K562 (cell line): ENCODE data around the gene AREL1. TPM values are rescaled to one million over a fixed set of nuclear protein-coding genes. Genes with fewer than 3 reads are reported as not detected.

Experiments used
- ATAC-seq: fragments of 200-7000 bp; cut with Tn5 transposase; 3 replicates; pipeline ENCODE4 v1.9.1; 2020; ENCODE audit warnings: moderate library complexity
- BruUV-seq: library from RNA; stranded (reverse); fragments of 400-500 nt; replicated peaks from 2 replicates; lab custom pipeline; 2021; lab: Mats Ljungman, UMichigan
- CTCF ChIA-PET: fragments of 300-600 bp; formaldehyde crosslinking; extraction: SDS; loops from one replicate; lab custom pipeline; 2021; ENCODE audit warnings: low intra/inter-chr PET ratio; lab: Yijun Ruan, JAX
- POLR2A ChIA-PET: fragments of 300-600, 350-650 bp; sonication (Branson Sonifier 250); formaldehyde crosslinking; extraction: SDS; loops from one replicate; lab custom pipeline; 2021; ENCODE audit warnings: antibody characterized with exemption, inconsistent platforms; lab: Yijun Ruan, JAX
- DNase-seq, 4 experiments: peaks; one replicate each; pipeline versions ENCODE4 v3.0.0 to v3.0.0-alpha.2; 2011 to 2018; ENCODE audit warnings: low spot score in 3 of 4, mixed read lengths in 3 of 4; ENCODE audit errors: extremely low read depth in 1 of 4
- FAIRE-seq: peaks from 2 replicates; lab custom pipeline; 2011; peaks lifted over from hg19 to GRCh38; lab: Jason Lieb, UNC
- H2AFZ ChIP-seq: 2 replicates; pipeline ENCODE4 v1.6.0; 2011; ENCODE audit warnings: low read depth, low read length, control low read depth, inconsistent platforms
- H3K27ac ChIP-seq: fragments of 200-600 bp; 3 replicates; pipeline ENCODE4 v1.8.0; 2011; ENCODE audit warnings: low read depth, mild to moderate bottlenecking, control low read depth, inconsistent platforms, low read length, moderate library complexity, mixed read lengths; ENCODE audit errors: extremely low read depth
- H3K27me3 ChIP-seq, 2 experiments: fragments of 300-600 bp in 1 of 2; 2 replicates in 1 of 2; 3 replicates in 1 of 2; pipeline versions ENCODE4 v1.6.0 to v1.8.0; 2011; ENCODE audit warnings: inconsistent platforms in 2 of 2, low read length in 2 of 2, mild to moderate bottlenecking in 1 of 2, mixed read lengths in 1 of 2, moderate library complexity in 1 of 2; ENCODE audit not compliant: control insufficient read depth in 2 of 2, insufficient read depth in 2 of 2
- H3K36me3 ChIP-seq: fragments of 300-600 bp; 3 replicates; pipeline ENCODE4 v1.8.0; 2011; ENCODE audit warnings: mild to moderate bottlenecking, low read length, inconsistent platforms; ENCODE audit not compliant: control insufficient read depth, insufficient read depth
- H3K4me1 ChIP-seq, 2 experiments: fragments of 200-600 bp in 1 of 2; replicated peaks in 1 of 2; 2 replicates in 1 of 2; 3 replicates in 1 of 2; pipeline versions ENCODE4 v1.5.1 to v1.8.0; 2011; ENCODE audit warnings: inconsistent platforms in 2 of 2, low read length in 2 of 2, mild to moderate bottlenecking in 1 of 2, mixed read lengths in 1 of 2, moderate library complexity in 1 of 2; ENCODE audit not compliant: control insufficient read depth in 2 of 2, insufficient read depth in 2 of 2
- H3K4me2 ChIP-seq: 2 replicates; pipeline ENCODE4 v1.6.1; 2011; ENCODE audit warnings: low read length, control low read depth, inconsistent platforms, mixed read lengths; ENCODE audit not compliant: insufficient read depth
- H3K4me3 ChIP-seq: fragments of 200-600 bp; sonication (generic), shearing (Covaris generic); 2 replicates; pipeline ENCODE4 v1.5.1; 2016; ENCODE audit warnings: control low read depth, inconsistent platforms
- H3K79me2 ChIP-seq: fragments of 200-600 bp; 3 replicates; pipeline ENCODE4 v1.8.0; 2011; ENCODE audit warnings: low read length, inconsistent platforms; ENCODE audit not compliant: control insufficient read depth, insufficient read depth
- H3K9ac ChIP-seq, 2 experiments: 2 replicates each; pipeline versions ENCODE4 v1.6.0 to v1.6.1; 2011; ENCODE audit warnings: low read depth in 2 of 2, low read length in 2 of 2, control low read depth in 1 of 2, inconsistent platforms in 1 of 2, mild to moderate bottlenecking in 1 of 2, mixed read lengths in 1 of 2; ENCODE audit not compliant: insufficient read depth in 1 of 2
- H3K9me1 ChIP-seq: one replicate; pipeline ENCODE4 v1.6.0; 2011; ENCODE audit warnings: inconsistent platforms, mild to moderate bottlenecking, low read length, moderate library complexity; ENCODE audit not compliant: control insufficient read depth, insufficient read depth
- H3K9me3 ChIP-seq: replicated peaks from 2 replicates; pipeline ENCODE4 v1.5.1; 2011; ENCODE audit warnings: low read depth, low read length, inconsistent platforms; ENCODE audit not compliant: control insufficient read depth, insufficient read depth
- H4K20me1 ChIP-seq: replicated peaks from 2 replicates; pipeline ENCODE4 v1.6.1; 2011; ENCODE audit warnings: low read length, inconsistent platforms, mixed read lengths; ENCODE audit not compliant: control insufficient read depth, insufficient read depth
- GABPB2 ChIP-seq: fragments of 250-450 bp; sonication (Bioruptor Pico); conservative IDR thresholded peaks from 2 replicates; pipeline ENCODE4 v1.5.1; 2021; ENCODE audit warnings: mild to moderate bottlenecking
- NFATC3 ChIP-seq: fragments of 450-650 bp; IDR thresholded peaks from 2 replicates; pipeline ENCODE4 v1.6.1; 2017; ENCODE audit warnings: mild to moderate bottlenecking
- NFE2L1 ChIP-seq: fragments of 450-650 bp; IDR thresholded peaks from 2 replicates; pipeline ENCODE4 v1.6.1; 2016; ENCODE audit warnings: missing genetic modification characterization, low read depth, mild to moderate bottlenecking, missing compliant biosample characterization, moderate library complexity, borderline replicate concordance
- NR1H2 ChIP-seq: sonication (generic); formaldehyde crosslinking; IDR thresholded peaks from 2 replicates; pipeline ENCODE4 v1.4.0; 2020; ENCODE audit warnings: mild to moderate bottlenecking, missing genetic modification reagents
- ZNF217 ChIP-seq: sonication (generic); formaldehyde crosslinking; IDR thresholded peaks from 2 replicates; pipeline ENCODE4 v1.8.0; 2022; ENCODE audit warnings: mild to moderate bottlenecking, missing genetic modification reagents
- WGBS: fragments of 100-300 bp; shearing (Covaris generic); methylation state at CpG from one replicate; pipeline ENCODE4 v1.1.6; 2016; ENCODE audit warnings: low coverage, mixed read lengths; ENCODE audit not compliant: insufficient coverage; ENCODE audit errors: missing lambda C conversion rate; 5-methylcytosine and 5-hydroxymethylcytosine counted together
- in situ Hi-C: fragments of 300-500 bp; cut with MboI; formaldehyde crosslinking; loops from 4 replicates; pipeline ENCODE4 v1.15.0; 2018; ENCODE audit warnings: inconsistent platforms, mixed read lengths
- intact Hi-C: fragments of 100-400 bp; cut with micrococcal nuclease; formaldehyde crosslinking; loops from 2 replicates; pipeline ENCODE4 v1.14.2; 2022
- polyA plus RNA-seq, 8 experiments: library from polyadenylated mRNA; depleted of rRNA in 4 of 8; stranded (reverse) in 5 of 8; unstranded in 3 of 8; fragments of >200 nt; fragmentation: Nextera tagmentation in 2 of 8; fragmentation: Illumina TruSeq in 1 of 8; extraction: Ambion mirVana in 2 of 8; extraction: Trizol in 1 of 8; gene quantifications; 2 replicates each; pipeline versions ENCODE4 v1.2.1 to v1.2.3, GENCODE V29; 2011 to 2014; ENCODE audit warnings: inconsistent platforms in 1 of 8, missing spikeins in 1 of 8
- total RNA-seq, 7 experiments: library from RNA; depleted of rRNA in 6 of 7; stranded (reverse); fragments of >200 nt in 6 of 7; fragmentation: Illumina TruSeq in 2 of 7; extraction: Trizol in 2 of 7; gene quantifications; 2 replicates each; pipeline versions ENCODE4 v1.2.1 to v1.2.3, GENCODE V29; 2011 to 2021; ENCODE audit warnings: low replicate concordance in 1 of 7
- TF ChIP-seq, protein P1 (sequence below): sonication (generic); formaldehyde crosslinking; IDR thresholded peaks from 2 replicates; pipeline ENCODE4 v1.4.0; 2020; ENCODE audit warnings: mild to moderate bottlenecking, missing genetic modification reagents
- TF ChIP-seq, protein P2 (sequence below): fragments of 450-650 bp; IDR thresholded peaks from 2 replicates; pipeline ENCODE4 v1.6.1; 2017; ENCODE audit warnings: antibody characterized with exemption
- TF ChIP-seq, protein P3 (sequence below): conservative IDR thresholded peaks from 2 replicates; pipeline ENCODE4 v1.6.1; 2011; ENCODE audit warnings: low read depth, mild to moderate bottlenecking, low read length; ENCODE audit not compliant: control insufficient read depth
- TF ChIP-seq, protein P4 (sequence below), 2 experiments: fragments of 250-450 bp in 1 of 2; fragments of 450-650 bp in 1 of 2; sonication (Bioruptor Pico) in 1 of 2; IDR thresholded peaks; 2 replicates each; pipeline versions ENCODE4 v1.6.1 to v1.8.0; 2016 to 2021; ENCODE audit warnings: mild to moderate bottlenecking in 2 of 2, moderate library complexity in 2 of 2, missing compliant biosample characterization in 1 of 2, missing genetic modification characterization in 1 of 2
- TF ChIP-seq, protein P5 (sequence below): fragments of 250-450 bp; sonication (Bioruptor Pico); IDR thresholded peaks from 2 replicates; pipeline ENCODE4 v1.4.0; 2020
- TF ChIP-seq, protein P6 (sequence below): fragments of 450-650 bp; IDR thresholded peaks from 2 replicates; pipeline ENCODE4 v1.6.1; 2017; ENCODE audit warnings: mild to moderate bottlenecking, moderate library complexity

Gene AREL1
- total and polyA plus RNA-seq, 9 of the 15 experiments (the other 6 are each of a cell fraction or from before 2014, with no cell fraction given): 6.0 to 24.8 (median 16.6) TPM

DNA sequence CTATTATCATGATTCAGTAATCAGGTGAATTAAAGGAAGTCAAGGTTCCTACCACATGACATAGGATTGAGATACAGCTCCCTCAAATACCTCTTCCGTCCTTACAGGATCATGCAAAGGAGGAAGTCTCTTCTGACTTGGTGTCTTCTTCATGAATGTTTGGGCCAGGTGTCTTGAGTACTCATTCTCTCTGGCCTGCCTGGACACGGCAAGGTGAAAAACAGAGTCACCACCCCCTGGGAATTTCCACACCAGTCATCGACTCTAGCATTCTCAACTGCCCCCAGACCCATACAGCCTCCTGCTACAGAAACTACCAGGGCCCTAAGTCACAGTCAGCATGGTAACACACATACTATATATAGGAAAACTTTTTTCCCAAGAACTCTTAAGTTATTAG is 55.9 kb downstream of the AREL1 start:
- Histone ChIP-seq H3K79me2 (no peaks in the 10 kb centered on the region), H3K4me1 (peaks cover 0 to 12% of the 10 kb centered on the region in 2 experiments; a peak in 2 of 5 replicates), H3K36me3 (peaks cover 15% of the 10 kb centered on the region; the same call in 2 of the 3 replicates), H3K4me2 (no peak overlapping the region), H3K9me3 (no peaks in the 10 kb centered on the region), H3K4me3 (no peak overlapping the region), H4K20me1 (no peaks in the 10 kb centered on the region), H3K27ac (no peak overlapping the region), H3K9ac (no peak overlapping the region), H3K9me1 (peaks cover 3% of the 10 kb centered on the region), H3K27me3 (no peaks in the 10 kb centered on the region), H2AFZ (no peak overlapping the region)
- intact Hi-C loops (no loop called here), in situ Hi-C loops (no loop called here)
- FAIRE-seq (no peak), DNase-seq (no peak), ATAC-seq (no peak)
- 100% methylated on average over 2 of the region's 3 CpGs for WGBS
- ChIA-PET POLR2A (no interaction called here), CTCF (no interaction called here)
- BruUV-seq: no TSS peak
- TF ChIP-seq, protein P1, sequence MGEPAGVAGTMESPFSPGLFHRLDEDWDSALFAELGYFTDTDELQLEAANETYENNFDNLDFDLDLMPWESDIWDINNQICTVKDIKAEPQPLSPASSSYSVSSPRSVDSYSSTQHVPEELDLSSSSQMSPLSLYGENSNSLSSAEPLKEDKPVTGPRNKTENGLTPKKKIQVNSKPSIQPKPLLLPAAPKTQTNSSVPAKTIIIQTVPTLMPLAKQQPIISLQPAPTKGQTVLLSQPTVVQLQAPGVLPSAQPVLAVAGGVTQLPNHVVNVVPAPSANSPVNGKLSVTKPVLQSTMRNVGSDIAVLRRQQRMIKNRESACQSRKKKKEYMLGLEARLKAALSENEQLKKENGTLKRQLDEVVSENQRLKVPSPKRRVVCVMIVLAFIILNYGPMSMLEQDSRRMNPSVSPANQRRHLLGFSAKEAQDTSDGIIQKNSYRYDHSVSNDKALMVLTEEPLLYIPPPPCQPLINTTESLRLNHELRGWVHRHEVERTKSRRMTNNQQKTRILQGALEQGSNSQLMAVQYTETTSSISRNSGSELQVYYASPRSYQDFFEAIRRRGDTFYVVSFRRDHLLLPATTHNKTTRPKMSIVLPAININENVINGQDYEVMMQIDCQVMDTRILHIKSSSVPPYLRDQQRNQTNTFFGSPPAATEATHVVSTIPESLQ (CRISPR knock-in tag): no peak
- TF ChIP-seq, protein P2, sequence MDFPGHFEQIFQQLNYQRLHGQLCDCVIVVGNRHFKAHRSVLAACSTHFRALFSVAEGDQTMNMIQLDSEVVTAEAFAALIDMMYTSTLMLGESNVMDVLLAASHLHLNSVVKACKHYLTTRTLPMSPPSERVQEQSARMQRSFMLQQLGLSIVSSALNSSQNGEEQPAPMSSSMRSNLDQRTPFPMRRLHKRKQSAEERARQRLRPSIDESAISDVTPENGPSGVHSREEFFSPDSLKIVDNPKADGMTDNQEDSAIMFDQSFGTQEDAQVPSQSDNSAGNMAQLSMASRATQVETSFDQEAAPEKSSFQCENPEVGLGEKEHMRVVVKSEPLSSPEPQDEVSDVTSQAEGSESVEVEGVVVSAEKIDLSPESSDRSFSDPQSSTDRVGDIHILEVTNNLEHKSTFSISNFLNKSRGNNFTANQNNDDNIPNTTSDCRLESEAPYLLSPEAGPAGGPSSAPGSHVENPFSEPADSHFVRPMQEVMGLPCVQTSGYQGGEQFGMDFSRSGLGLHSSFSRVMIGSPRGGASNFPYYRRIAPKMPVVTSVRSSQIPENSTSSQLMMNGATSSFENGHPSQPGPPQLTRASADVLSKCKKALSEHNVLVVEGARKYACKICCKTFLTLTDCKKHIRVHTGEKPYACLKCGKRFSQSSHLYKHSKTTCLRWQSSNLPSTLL: no peak
- TF ChIP-seq ZNF217 (CRISPR knock-in tag) (no peak), GABPB2 (CRISPR knock-in tag) (no peak), NFE2L1 (no peak), NR1H2 (no peak), NFATC3 (no peak)
- TF ChIP-seq, protein P3, sequence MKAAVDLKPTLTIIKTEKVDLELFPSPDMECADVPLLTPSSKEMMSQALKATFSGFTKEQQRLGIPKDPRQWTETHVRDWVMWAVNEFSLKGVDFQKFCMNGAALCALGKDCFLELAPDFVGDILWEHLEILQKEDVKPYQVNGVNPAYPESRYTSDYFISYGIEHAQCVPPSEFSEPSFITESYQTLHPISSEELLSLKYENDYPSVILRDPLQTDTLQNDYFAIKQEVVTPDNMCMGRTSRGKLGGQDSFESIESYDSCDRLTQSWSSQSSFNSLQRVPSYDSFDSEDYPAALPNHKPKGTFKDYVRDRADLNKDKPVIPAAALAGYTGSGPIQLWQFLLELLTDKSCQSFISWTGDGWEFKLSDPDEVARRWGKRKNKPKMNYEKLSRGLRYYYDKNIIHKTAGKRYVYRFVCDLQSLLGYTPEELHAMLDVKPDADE: no peak
- TF ChIP-seq, protein P4, sequence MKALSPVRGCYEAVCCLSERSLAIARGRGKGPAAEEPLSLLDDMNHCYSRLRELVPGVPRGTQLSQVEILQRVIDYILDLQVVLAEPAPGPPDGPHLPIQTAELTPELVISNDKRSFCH (CRISPR knock-in tag; IDR thresholded peaks at IDR 0.05): no peak
- TF ChIP-seq, protein P4 (tag; IDR thresholded peaks at IDR 0.05): no peak
- TF ChIP-seq, protein P5, sequence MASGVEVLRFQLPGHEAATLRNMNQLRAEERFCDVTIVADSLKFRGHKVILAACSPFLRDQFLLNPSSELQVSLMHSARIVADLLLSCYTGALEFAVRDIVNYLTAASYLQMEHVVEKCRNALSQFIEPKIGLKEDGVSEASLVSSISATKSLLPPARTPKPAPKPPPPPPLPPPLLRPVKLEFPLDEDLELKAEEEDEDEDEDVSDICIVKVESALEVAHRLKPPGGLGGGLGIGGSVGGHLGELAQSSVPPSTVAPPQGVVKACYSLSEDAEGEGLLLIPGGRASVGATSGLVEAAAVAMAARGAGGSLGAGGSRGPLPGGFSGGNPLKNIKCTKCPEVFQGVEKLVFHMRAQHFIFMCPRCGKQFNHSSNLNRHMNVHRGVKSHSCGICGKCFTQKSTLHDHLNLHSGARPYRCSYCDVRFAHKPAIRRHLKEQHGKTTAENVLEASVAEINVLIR: no peak
- TF ChIP-seq, protein P6, sequence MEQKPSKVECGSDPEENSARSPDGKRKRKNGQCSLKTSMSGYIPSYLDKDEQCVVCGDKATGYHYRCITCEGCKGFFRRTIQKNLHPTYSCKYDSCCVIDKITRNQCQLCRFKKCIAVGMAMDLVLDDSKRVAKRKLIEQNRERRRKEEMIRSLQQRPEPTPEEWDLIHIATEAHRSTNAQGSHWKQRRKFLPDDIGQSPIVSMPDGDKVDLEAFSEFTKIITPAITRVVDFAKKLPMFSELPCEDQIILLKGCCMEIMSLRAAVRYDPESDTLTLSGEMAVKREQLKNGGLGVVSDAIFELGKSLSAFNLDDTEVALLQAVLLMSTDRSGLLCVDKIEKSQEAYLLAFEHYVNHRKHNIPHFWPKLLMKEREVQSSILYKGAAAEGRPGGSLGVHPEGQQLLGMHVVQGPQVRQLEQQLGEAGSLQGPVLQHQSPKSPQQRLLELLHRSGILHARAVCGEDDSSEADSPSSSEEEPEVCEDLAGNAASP: no peak
